ENCODE results near the gene CDK14.
"Not testable (repeated sequence)": the region's sequence is repeated elsewhere in the genome, so short reads cannot be mapped to it uniquely, and the experiment has no call there.

GRCh38 chr7:90815552-90815951 lies 219.4 kb downstream of the CDK14 start:
- TF ChIP-seq POLR2A (IDR thresholded peaks at IDR 0.05): not testable (repeated sequence)
- TF ChIP-seq, protein P1, sequence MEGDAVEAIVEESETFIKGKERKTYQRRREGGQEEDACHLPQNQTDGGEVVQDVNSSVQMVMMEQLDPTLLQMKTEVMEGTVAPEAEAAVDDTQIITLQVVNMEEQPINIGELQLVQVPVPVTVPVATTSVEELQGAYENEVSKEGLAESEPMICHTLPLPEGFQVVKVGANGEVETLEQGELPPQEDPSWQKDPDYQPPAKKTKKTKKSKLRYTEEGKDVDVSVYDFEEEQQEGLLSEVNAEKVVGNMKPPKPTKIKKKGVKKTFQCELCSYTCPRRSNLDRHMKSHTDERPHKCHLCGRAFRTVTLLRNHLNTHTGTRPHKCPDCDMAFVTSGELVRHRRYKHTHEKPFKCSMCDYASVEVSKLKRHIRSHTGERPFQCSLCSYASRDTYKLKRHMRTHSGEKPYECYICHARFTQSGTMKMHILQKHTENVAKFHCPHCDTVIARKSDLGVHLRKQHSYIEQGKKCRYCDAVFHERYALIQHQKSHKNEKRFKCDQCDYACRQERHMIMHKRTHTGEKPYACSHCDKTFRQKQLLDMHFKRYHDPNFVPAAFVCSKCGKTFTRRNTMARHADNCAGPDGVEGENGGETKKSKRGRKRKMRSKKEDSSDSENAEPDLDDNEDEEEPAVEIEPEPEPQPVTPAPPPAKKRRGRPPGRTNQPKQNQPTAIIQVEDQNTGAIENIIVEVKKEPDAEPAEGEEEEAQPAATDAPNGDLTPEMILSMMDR (IDR thresholded peaks at IDR 0.05): not testable (repeated sequence)
